HG03439 (cell line): ENCODE data around the gene TF.

Source experiments
- ATAC-seq: cut with Tn5 transposase; IDR thresholded peaks from one replicate; pipeline ENCODE4 v1.9.1; 2021; ENCODE audit warnings: mild to moderate bottlenecking, moderate library complexity; ENCODE audit not compliant: unreplicated experiment

Gene TF

GRCh38 chr3:133833880-133834620, 87.9 kb downstream of the TF start:
- no peak for ATAC-seq

GRCh38 chr3:133834621-133835417, 88.6 kb downstream of the TF start:
- ATAC-seq, result no peak

- no peak for ATAC-seq
Measured at GRCh38 chr3:133835418-133835743, 89.2 kb downstream of the TF start.

GRCh38 chr3:133835961-133836360, 89.8 kb downstream of the TF start:
- ATAC-seq, result no peak

GRCh38 chr3:133836497-133837158, 90.4 kb downstream of the TF start:
- no peak for ATAC-seq

- ATAC-seq, result no peak
Measured at GRCh38 chr3:133837487-133838295, 91.5 kb downstream of the TF start.

- ATAC-seq, result no peak
Measured at GRCh38 chr3:133838296-133838789, 92.2 kb downstream of the TF start.

- ATAC-seq, result no peak
Measured at GRCh38 chr3:133838916-133839800, 93.0 kb downstream of the TF start.

GRCh38 chr3:133840055-133840737, 94.0 kb downstream of the TF start:
- ATAC-seq, result no peak

GRCh38 chr3:133840767-133841166, 94.6 kb downstream of the TF start:
- ATAC-seq, result no peak

GRCh38 chr3:133841196-133841595, 95.0 kb downstream of the TF start:
- ATAC-seq, result no peak

GRCh38 chr3:133842158-133842557, 96.0 kb downstream of the TF start:
- ATAC-seq, result no peak

- ATAC-seq, result no peak
Measured at GRCh38 chr3:133843634-133844033, 97.4 kb downstream of the TF start.

- no peak for ATAC-seq
Measured at GRCh38 chr3:133845127-133845526, 98.9 kb downstream of the TF start.
